OCI-LY7 (cell line): ENCODE results near the gene NMNAT1. TPM values are rescaled to one million over a fixed set of nuclear protein-coding genes. Genes with fewer than 3 reads are reported as not detected.
"Not testable (repeated sequence)": the region's sequence is repeated elsewhere in the genome, so short reads cannot be mapped to it uniquely, and the experiment has no call there.

Experiments
- BruUV-seq: library from RNA; stranded (reverse); fragments of 400-500 nt; replicated peaks from 2 replicates; lab custom pipeline; 2021; lab: Mats Ljungman, UMichigan
- CTCF ChIA-PET: fragments of 300-600 bp; sonication (Branson Sonifier 250); formaldehyde crosslinking; loops from one replicate; lab custom pipeline; 2022; ENCODE audit warnings: antibody characterized with exemption; ENCODE audit not compliant: unreplicated experiment; lab: Charles Lee
- POLR2A ChIA-PET: fragments of 300-600 bp; sonication (Branson Sonifier 250); formaldehyde crosslinking; loops from one replicate; lab custom pipeline; 2022; ENCODE audit warnings: antibody characterized with exemption; lab: Charles Lee
- DNase-seq: peaks from one replicate; pipeline ENCODE4 v3.0.0-alpha.2; 2015; ENCODE audit warnings: low spot score
- H2AFZ ChIP-seq: fragments of 200-600 bp; sonication (generic), shearing (Covaris generic); 2 replicates; pipeline ENCODE4 v1.6.1; 2014; ENCODE audit warnings: mild to moderate bottlenecking, antibody characterized with exemption, low read length, moderate library complexity
- H3K27ac ChIP-seq: fragments of 200-600 bp; sonication (generic); 2 replicates; pipeline ENCODE4 v1.5.1; 2014; ENCODE audit warnings: mixed run types, low read depth, mild to moderate bottlenecking, moderate library complexity, low read length, inconsistent platforms; ENCODE audit not compliant: poor library complexity, severe bottlenecking
- H3K36me3 ChIP-seq: fragments of 200-600 bp; sonication (generic); 2 replicates; pipeline ENCODE4 v1.6.1; 2014; ENCODE audit warnings: mild to moderate bottlenecking, antibody characterized with exemption, low read length, moderate library complexity, mixed read lengths; ENCODE audit not compliant: insufficient read depth
- H3K4me1 ChIP-seq: fragments of 200-600 bp; sonication (generic); 2 replicates; pipeline ENCODE4 v1.5.1; 2014; ENCODE audit warnings: mild to moderate bottlenecking, low read length; ENCODE audit not compliant: insufficient read depth, poor library complexity, severe bottlenecking
- H3K4me2 ChIP-seq: fragments of 200-600 bp; sonication (generic); 2 replicates; pipeline ENCODE4 v1.6.1; 2014; ENCODE audit warnings: mild to moderate bottlenecking, low read length
- H3K4me3 ChIP-seq: fragments of 200-600 bp; sonication (generic); 2 replicates; pipeline ENCODE4 v1.5.1; 2014; ENCODE audit warnings: mild to moderate bottlenecking, low read depth, low read length; ENCODE audit not compliant: poor library complexity, severe bottlenecking
- H3K79me2 ChIP-seq: fragments of 200-600 bp; sonication (generic); 2 replicates; pipeline ENCODE4 v1.6.1; 2016; ENCODE audit warnings: low read depth, mild to moderate bottlenecking, low read length, moderate library complexity, mixed read lengths; ENCODE audit not compliant: insufficient read depth
- H3K9me2 ChIP-seq: fragments of 200-600 bp; sonication (generic); 2 replicates; pipeline ENCODE4 v1.6.1; 2016; ENCODE audit warnings: mild to moderate bottlenecking, low read length, mixed read lengths; ENCODE audit not compliant: insufficient read depth
- H3K9me3 ChIP-seq: fragments of 200-600 bp; sonication (generic); 2 replicates; pipeline ENCODE4 v1.6.1; 2014; ENCODE audit warnings: mild to moderate bottlenecking, mixed run types, low read length, mixed read lengths
- H4K20me1 ChIP-seq: fragments of 200-600 bp; sonication (generic); 2 replicates; pipeline ENCODE4 v1.6.1; 2014; ENCODE audit warnings: mild to moderate bottlenecking, antibody characterized with exemption, low read length, moderate library complexity, mixed read lengths; ENCODE audit not compliant: insufficient read depth
- CTCF ChIP-seq: fragments of 200-600 bp; sonication (generic); conservative IDR thresholded peaks from 2 replicates; pipeline ENCODE4 v1.5.1; 2014; ENCODE audit warnings: mild to moderate bottlenecking, antibody characterized with exemption, low read length, moderate library complexity, mixed read lengths
- EZH2phosphoT487 ChIP-seq: fragments of 200-600 bp; sonication (generic); IDR thresholded peaks from 2 replicates; pipeline ENCODE4 v1.6.1; 2018; ENCODE audit warnings: low read depth, borderline replicate concordance, mild to moderate bottlenecking, mixed run types, antibody characterized with exemption, low read length, moderate library complexity, mixed read lengths
- intact Hi-C: fragments of 100-400 bp; cut with micrococcal nuclease; formaldehyde crosslinking; loops from one replicate; pipeline ENCODE4 v1.10.0; 2022; ENCODE audit not compliant: unreplicated experiment
- total RNA-seq, 2 experiments: library from RNA; depleted of rRNA in 1 of 2; stranded (reverse); fragments of >200 nt in 1 of 2; shearing (Covaris generic) in 1 of 2; gene quantifications; 2 replicates each; pipeline ENCODE4 v1.2.3, GENCODE V29; 2014 to 2022

NMNAT1 gene
- total RNA-seq, 2 experiments from 2014 or later = 5.4 to 6.5 TPM

GRCh38 chr1:10020086-10020485, 76.8 kb downstream of the NMNAT1 start:
- no peak overlapping the region for H3K27ac ChIP-seq
- no peaks in the 10 kb centered on the region for H3K9me3 ChIP-seq
- TF ChIP-seq CTCF = no peak
- TF ChIP-seq EZH2phosphoT487 = no peak
- no peak overlapping the region for H2AFZ ChIP-seq
- BruUV-seq = no TSS peak
- H3K9me2 ChIP-seq = no peaks in the 10 kb centered on the region
- intact Hi-C loops = no loop called here
- POLR2A ChIA-PET = no interaction called here
- H3K36me3 ChIP-seq = no peaks in the 10 kb centered on the region
- H4K20me1 ChIP-seq = no peaks in the 10 kb centered on the region
- no peak for DNase-seq
- no peaks in the 10 kb centered on the region for H3K4me1 ChIP-seq
- H3K79me2 ChIP-seq = no peaks in the 10 kb centered on the region
- H3K4me2 ChIP-seq = no peak overlapping the region
- CTCF ChIA-PET = no interaction called here
- no peak overlapping the region for H3K4me3 ChIP-seq

GRCh38 chr1:10020678-10021077, 77.4 kb downstream of the NMNAT1 start:
- BruUV-seq, H3K4me2 ChIP-seq, CTCF ChIA-PET, H3K36me3 ChIP-seq, H3K9me3 ChIP-seq, H3K9me2 ChIP-seq, POLR2A ChIA-PET, H3K4me3 ChIP-seq, H2AFZ ChIP-seq, H4K20me1 ChIP-seq, H3K4me1 ChIP-seq, H3K27ac ChIP-seq, intact Hi-C loops, DNase-seq, H3K79me2 ChIP-seq: not testable (repeated sequence)

GRCh38 chr1:10021992-10022391, 78.7 kb downstream of the NMNAT1 start:
- POLR2A ChIA-PET, DNase-seq, H3K27ac ChIP-seq, CTCF ChIA-PET, H3K4me1 ChIP-seq, H3K4me3 ChIP-seq, H3K9me3 ChIP-seq, H3K9me2 ChIP-seq, intact Hi-C loops, H3K79me2 ChIP-seq, H3K36me3 ChIP-seq, H2AFZ ChIP-seq, BruUV-seq, H4K20me1 ChIP-seq, H3K4me2 ChIP-seq: not testable (repeated sequence)

GRCh38 chr1:10022656-10023055, 79.4 kb downstream of the NMNAT1 start:
- POLR2A ChIA-PET = no interaction called here
- Histone ChIP-seq H3K4me2 (no peak overlapping the region), H3K9me3 (no peaks in the 10 kb centered on the region), H4K20me1 (no peaks in the 10 kb centered on the region), H3K27ac (no peak overlapping the region), H3K4me3 (no peak overlapping the region), H3K36me3 (no peaks in the 10 kb centered on the region), H3K79me2 (no peaks in the 10 kb centered on the region), H3K9me2 (no peaks in the 10 kb centered on the region), H2AFZ (no peak overlapping the region), H3K4me1 (no peaks in the 10 kb centered on the region)
- BruUV-seq = no TSS peak
- no peak for DNase-seq
- CTCF ChIA-PET = no interaction called here
- intact Hi-C loops = no loop called here
- TF ChIP-seq CTCF = no peak
- TF ChIP-seq EZH2phosphoT487 = no peak
